SIG-M5 treated with dmso at 0.1 percent for 504 hours (cell line): ENCODE measurements around the gene OOSP2.

ENCODE experiments used
- DNase-seq: peaks from one replicate; lab custom pipeline; 2025; ENCODE audit not compliant: unreplicated experiment; lab: John Stamatoyannopoulos, UW

Gene OOSP2

DNA sequence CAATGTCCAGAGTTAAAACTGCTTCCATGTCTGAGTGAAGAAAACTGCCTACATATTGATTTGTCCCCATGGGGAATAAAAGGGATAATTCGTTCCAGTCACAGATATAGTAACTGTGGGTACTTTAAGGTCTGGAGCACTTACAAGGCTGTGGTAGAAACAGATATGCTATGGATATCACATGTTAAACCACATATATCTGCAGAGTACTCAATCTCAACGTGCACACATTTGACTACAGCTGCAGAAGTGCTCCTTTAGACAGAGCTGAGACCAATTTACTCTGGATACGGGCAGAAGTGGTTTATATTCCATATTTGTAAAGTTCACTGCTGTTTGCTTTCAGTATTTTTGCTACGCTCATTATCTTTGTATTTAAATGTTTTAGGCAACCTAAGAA, 38.5 kb downstream of the OOSP2 start:
- DNase-seq = no peak

DNA sequence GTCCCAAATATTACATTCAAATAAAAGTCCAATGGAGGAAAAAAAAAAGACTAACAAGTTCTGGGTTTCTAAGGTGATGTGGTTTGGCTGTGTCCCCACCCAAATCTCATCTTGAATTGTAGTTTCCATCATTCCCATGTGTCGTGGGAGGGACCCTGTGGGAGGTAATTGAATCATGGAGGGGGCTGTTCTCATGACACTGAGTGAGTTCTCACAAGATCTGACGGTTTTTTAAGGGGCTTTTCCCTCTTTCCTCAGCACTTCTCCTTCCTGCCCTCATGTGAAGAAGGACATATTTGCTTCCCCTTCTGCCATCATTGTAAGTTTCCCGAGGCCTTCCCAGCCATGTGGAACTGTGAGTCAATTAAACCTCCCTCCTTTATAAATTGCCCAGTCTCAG, 40.3 kb downstream of the OOSP2 start:
- no peak for DNase-seq

DNA sequence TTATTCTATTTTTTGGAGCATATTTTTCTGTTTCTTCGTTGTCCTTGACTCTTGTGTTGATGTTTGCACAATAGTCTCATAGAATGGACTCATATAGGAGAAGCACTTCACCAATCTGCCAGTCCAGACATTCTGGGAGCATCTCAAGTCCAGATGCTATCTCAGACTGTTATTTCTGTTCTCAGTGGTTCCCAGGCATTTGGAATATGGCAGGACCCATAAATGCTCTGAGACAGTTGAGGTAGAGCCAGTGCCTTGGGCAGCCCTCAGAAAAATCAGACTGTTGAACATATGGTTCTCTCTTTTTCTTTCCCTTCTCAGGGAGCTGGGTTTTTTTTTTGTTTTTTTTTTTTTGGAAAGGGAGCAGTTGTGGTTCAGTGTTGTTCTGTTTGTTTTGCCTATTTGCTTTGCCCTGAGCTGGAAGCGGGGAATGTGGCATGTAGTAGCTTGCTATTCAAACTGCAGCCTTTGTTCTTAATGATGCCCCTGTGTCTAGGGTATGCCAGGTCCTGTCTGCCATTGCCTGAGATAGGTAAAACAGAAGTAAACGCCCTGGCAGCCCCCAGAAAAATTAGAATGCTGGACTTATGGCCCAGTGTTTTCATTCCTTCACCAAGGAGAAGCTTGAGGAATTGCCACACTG, 44.5 kb downstream of the OOSP2 start:
- no peak for DNase-seq

DNA sequence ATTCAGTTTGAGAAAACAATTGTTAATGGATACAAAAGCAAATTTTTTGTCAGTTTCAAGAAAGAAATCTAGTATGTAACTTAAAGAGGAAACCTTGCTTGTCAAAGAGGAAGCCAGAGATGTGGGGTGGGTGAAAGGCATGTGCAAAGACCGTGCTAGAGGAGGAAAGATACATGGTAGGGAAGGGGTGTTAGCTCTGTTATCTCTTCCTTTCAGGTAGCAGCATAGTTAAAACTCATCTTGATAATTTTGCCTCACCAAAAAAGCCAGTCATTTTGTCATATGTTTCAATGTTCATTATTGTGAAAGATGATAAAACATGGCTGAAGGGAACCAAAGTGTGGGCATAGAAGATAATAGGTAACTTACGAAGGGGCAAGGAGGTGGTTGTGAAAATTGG, 45.7 kb downstream of the OOSP2 start:
- DNase-seq = no peak

DNA sequence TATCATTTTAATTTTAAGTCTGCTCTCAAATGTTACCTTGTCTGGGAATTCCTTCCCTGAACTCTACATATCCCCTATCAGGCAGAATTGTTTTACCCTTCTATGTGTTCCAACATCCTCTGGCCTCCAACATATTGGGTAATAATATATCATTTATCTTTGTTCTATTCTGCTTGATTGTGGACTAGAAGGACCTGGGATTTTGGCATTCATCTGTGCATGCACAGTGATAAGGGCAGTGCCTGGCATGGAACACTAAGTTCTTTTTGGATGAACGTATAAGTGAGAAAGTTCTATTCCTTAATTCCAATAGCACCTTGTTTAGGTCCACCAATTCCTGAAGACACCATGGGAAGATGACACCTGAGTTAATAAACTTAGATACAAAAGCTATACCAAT, 47.0 kb downstream of the OOSP2 start:
- no peak for DNase-seq

DNA sequence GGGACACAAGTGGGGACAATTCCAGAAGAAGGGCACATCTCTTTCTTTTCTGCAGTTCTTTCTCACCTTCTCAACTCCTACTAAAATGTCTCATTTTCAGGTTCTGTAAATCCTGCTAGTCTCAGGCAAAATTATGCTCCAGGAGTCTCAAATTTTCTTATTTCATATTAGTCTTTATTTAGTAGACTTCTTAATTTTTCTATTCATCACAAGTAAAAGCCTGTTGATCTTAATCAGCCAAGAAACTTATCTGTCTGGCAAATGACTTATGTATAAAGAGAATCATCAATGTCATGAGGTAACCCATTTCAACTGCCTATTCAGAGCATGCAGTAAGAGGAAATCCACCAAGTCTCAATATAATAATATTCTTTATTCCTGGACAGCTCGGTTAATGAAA, 48.2 kb downstream of the OOSP2 start, which contains the start of gene MS4A2:
TSS of gene MS4A2 (plus strand) at position 301 of the 400 bp plus-strand sequence. CDS start 102 bp downstream, outside the sequence.
- DNase-seq = no peak

DNA sequence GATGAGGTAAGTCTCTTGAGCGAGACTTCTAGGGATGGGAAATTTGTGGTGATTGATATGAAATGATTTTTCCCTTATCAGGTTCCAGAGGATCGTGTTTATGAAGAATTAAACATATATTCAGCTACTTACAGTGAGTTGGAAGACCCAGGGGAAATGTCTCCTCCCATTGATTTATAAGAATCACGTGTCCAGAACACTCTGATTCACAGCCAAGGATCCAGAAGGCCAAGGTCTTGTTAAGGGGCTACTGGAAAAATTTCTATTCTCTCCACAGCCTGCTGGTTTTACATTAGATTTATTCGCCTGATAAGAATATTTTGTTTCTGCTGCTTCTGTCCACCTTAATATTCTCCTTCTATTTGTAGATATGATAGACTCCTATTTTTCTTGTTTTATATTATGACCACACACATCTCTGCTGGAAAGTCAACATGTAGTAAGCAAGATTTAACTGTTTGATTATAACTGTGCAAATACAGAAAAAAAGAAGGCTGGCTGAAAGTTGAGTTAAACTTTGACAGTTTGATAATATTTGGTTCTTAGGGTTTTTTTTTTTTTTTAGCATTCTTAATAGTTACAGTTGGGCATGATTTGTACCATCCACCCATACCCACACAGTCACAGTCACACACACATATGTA, 55.4 kb downstream of the OOSP2 start:
- no peak for DNase-seq

DNA sequence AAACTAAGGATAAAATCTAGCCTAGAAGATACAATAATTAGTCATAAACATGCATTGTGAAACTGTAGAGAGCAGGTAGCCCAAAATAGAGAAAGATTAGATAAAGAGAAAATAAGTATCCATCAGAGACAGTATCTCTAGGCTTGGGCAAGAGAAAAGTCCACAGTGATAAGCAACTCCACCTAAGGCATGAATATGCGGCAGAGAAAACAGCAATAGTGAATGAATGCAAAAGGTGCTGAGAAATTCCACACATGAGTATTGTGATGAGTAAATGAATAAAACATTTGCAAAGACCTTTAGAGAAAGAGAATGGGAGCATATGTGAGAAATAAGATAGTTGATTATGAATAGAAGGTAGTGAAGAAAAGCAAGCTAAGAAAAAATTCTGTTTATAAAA, 57.0 kb downstream of the OOSP2 start:
- no peak for DNase-seq
